HUES6 (cell line): Measurements from ENCODE around the gene ROR1.

ENCODE experiments used
- H3K27ac ChIP-seq: 2 replicates; pipeline ENCODE4 v1.7.0; 2013; ENCODE audit warnings: low read depth, mild to moderate bottlenecking, low read length, inconsistent platforms
- H3K27me3 ChIP-seq: 2 replicates; pipeline ENCODE4 v1.6.1; 2013; ENCODE audit warnings: low read length; ENCODE audit not compliant: control insufficient read depth, insufficient read depth
- H3K36me3 ChIP-seq: 2 replicates; pipeline ENCODE4 v1.6.1; 2013; ENCODE audit warnings: low read length; ENCODE audit not compliant: control insufficient read depth, insufficient read depth
- H3K4me1 ChIP-seq: 2 replicates; pipeline ENCODE4 v1.6.1; 2013; ENCODE audit warnings: low read length; ENCODE audit not compliant: control insufficient read depth, insufficient read depth
- H3K4me3 ChIP-seq: 2 replicates; pipeline ENCODE4 v1.5.1; 2013; ENCODE audit warnings: low read depth, low read length
- H3K9ac ChIP-seq: one replicate; pipeline ENCODE4 v1.6.1; 2013; ENCODE audit warnings: mild to moderate bottlenecking, low read length
- H3K9me3 ChIP-seq: 2 replicates; pipeline ENCODE4 v1.6.1; 2013; ENCODE audit warnings: low read depth, low read length; ENCODE audit not compliant: control insufficient read depth, insufficient read depth

The ROR1 gene

DNA sequence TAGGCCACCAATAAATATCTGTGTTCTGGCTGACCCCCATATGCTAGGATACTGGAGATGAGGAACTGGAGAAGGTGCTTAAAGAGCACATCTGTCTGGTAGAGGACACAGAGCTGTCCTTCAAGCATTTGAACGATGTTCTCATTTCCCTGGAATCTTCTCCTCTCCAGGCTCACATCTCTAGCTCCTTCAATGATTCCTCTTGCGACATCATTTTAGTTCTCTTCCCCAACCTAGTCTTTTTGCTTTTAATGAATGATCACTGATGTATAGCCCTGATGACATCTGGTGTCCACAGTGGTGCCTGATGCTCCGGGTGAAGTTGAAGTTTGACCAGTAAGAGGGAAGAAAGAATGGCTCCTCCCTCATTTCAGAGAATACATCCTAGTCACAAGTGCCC is 348.8 kb downstream of the ROR1 start:
- Histone ChIP-seq H3K9ac (no peak overlapping the region), H3K27me3 (no peaks in the 10 kb centered on the region), H3K4me1 (no peaks in the 10 kb centered on the region), H3K36me3 (no peaks in the 10 kb centered on the region), H3K9me3 (no peaks in the 10 kb centered on the region), H3K4me3 (no peak overlapping the region), H3K27ac (no peak overlapping the region)

DNA sequence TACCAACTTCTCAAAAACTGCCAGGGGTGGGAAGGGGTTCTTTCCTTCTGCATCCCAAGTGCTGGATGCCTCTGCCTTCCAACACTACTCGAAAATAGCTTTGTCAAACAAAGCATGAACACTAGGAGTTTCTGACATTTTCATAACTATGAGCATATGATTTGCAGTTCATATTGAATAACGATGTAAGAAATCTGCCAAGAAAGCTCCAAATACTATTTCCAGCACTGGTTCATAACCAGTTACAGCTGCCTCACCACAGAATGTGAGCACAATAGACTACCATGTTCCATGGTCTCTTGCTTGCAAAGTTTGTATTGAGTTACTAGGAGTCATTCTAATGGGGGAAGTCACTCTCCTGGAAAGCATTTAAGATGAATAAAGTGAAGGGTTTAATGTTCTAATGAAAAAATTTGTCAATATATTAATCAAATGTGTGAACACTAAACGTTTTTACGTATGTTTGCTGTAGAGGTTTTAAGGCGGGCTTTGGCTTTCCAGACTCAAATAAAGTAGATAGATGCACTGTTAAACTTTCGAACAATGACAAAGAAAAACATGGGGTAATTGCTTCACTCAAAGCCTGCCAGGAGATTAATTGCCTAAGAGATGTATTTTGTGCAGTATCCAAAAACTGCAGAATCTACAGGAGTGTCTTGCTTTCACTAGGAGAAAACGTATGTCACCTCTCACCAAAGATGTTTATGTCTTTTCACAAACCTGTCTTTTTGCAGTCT is 351.1 kb downstream of the ROR1 start:
- no peak overlapping the region for H3K27ac ChIP-seq
- no peaks in the 10 kb centered on the region for H3K27me3 ChIP-seq
- no peak overlapping the region for H3K4me3 ChIP-seq
- no peaks in the 10 kb centered on the region for H3K36me3 ChIP-seq
- no peak overlapping the region for H3K9ac ChIP-seq
- no peaks in the 10 kb centered on the region for H3K4me1 ChIP-seq
- H3K9me3 ChIP-seq: no peaks in the 10 kb centered on the region

DNA sequence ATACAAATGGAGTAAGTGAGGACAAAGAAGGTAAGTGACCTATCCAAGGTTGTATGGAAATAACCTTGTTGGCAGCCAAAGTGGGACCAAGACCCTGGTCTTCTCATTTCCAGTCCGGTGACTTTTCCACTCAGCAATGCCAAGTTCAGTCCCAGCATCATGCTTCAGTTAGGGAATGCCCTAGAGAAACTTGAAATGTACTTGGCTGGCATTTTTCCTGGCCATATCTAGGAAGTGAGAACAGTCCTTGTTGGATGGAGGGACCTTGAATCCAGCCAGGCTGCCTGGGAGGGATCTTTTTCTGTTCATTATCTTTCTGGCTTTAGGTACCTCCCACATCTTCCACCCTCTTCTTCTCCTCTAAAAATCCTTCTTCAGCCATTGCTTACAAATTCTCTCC is 352.8 kb downstream of the ROR1 start:
- Histone ChIP-seq H3K4me1 (peaks cover 12% of the 10 kb centered on the region; the same call in 1 of the 2 replicates), H3K36me3 (no peaks in the 10 kb centered on the region), H3K4me3 (no peak overlapping the region)

DNA sequence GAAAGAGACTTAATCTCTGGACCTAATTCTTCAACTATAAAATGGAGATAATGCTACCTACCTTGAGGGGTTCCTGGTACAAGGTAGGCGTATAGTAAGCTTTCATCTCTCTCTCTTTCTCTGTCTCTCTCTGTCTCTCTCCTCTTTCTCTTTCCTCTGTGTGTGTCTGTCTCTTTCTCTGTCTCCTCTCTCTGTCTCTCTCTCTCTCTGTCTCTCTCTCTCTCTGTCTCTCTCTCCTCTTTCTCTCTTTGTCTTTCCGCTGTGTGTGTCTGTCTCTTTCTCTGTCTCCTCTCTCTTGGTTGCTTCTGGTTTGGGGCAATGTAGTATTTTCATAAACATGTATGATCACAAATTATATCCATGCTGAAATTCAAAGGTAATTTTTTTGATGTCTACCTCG is 353.5 kb downstream of the ROR1 start:
- H3K27me3 ChIP-seq: no peaks in the 10 kb centered on the region
- peaks cover 12% of the 10 kb centered on the region; the same call in 1 of the 2 replicates for H3K4me1 ChIP-seq
- no peak overlapping the region for H3K27ac ChIP-seq
- H3K9ac ChIP-seq: no peak overlapping the region
- H3K36me3 ChIP-seq: no peaks in the 10 kb centered on the region
- H3K4me3 ChIP-seq: no peak overlapping the region
- H3K9me3 ChIP-seq: no peaks in the 10 kb centered on the region

More for the DNA sequence above, 352.8 kb downstream of the ROR1 start:
- no peaks in the 10 kb centered on the region for H3K9me3 ChIP-seq
- H3K27ac ChIP-seq: no peak overlapping the region
- no peak overlapping the region for H3K9ac ChIP-seq
- no peaks in the 10 kb centered on the region for H3K27me3 ChIP-seq

DNA sequence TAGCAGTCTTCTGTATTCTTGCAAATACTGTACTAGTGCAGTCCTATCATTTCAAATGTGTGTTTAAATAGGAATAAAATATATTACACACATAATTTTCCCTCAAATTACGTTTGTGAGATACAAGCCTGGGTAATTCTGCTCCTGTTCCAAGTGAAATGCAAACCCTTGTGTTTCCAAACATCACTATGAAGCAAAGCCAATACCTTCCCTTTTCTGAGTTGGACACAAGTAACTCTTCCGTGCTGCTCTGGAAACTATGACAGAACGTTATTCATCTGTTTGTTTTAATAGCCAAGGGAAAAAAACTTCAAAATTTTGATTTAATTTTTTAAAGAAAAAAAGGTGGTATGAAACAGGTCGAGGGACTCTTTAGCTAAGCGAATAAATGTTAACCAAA is 355.9 kb downstream of the ROR1 start:
- H3K27ac ChIP-seq: no peak overlapping the region
- H3K4me1 ChIP-seq: peaks cover 12% of the 10 kb centered on the region; the same call in 1 of the 2 replicates
- H3K4me3 ChIP-seq: no peak overlapping the region
- H3K9me3 ChIP-seq: no peaks in the 10 kb centered on the region
- no peaks in the 10 kb centered on the region for H3K27me3 ChIP-seq
- no peak overlapping the region for H3K9ac ChIP-seq
- no peaks in the 10 kb centered on the region for H3K36me3 ChIP-seq

DNA sequence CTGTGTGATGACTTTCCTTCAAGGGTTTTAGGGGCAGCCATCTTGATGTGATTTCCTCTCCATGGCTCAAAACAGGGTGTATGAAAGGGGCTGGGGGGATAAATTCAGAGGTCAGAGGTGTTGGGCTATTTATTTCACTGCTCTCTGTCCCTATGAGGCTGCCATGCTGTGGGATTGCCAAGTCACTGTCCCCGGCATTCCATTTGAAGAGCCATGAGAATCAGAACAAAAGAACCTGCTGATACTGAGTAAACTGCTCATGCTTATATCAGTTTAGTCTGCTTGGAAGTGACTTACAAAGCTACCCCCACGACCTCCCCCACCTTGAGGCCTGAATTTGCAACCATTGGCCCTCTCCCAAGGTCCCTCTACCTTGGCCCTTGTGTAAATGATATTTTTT is 357.3 kb downstream of the ROR1 start:
- Histone ChIP-seq H3K9me3 (no peaks in the 10 kb centered on the region), H3K36me3 (no peaks in the 10 kb centered on the region), H3K27ac (no peak overlapping the region), H3K27me3 (no peaks in the 10 kb centered on the region), H3K9ac (no peak overlapping the region), H3K4me1 (peaks cover 12% of the 10 kb centered on the region; the same call in 1 of the 2 replicates), H3K4me3 (no peak overlapping the region)

DNA sequence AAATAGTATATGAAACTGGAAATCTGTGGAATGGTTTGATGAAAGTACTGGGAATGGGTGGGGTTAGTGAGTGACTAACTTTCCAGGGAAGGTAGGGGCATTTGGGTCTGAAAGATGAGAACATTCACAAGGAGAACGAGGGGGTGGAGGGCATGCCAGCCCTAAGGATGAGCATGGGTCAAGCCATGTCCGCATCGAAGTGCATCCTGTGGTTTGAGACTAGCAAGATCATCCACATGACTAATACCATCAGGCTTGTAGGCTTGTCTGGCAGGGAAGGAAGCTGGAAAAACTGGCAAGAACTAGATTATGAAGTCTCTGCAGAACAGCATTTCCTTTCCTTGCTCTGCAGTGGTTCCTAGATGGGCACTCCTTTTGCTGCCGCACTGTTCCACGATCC is 359.2 kb downstream of the ROR1 start:
- Histone ChIP-seq H3K4me3 (no peak overlapping the region), H3K4me1 (peaks cover 14% of the 10 kb centered on the region; the same call in 1 of the 2 replicates), H3K27me3 (no peaks in the 10 kb centered on the region), H3K27ac (no peak overlapping the region), H3K36me3 (peaks cover 5% of the 10 kb centered on the region; the same call in 1 of the 2 replicates), H3K9me3 (no peaks in the 10 kb centered on the region), H3K9ac (no peak overlapping the region)

DNA sequence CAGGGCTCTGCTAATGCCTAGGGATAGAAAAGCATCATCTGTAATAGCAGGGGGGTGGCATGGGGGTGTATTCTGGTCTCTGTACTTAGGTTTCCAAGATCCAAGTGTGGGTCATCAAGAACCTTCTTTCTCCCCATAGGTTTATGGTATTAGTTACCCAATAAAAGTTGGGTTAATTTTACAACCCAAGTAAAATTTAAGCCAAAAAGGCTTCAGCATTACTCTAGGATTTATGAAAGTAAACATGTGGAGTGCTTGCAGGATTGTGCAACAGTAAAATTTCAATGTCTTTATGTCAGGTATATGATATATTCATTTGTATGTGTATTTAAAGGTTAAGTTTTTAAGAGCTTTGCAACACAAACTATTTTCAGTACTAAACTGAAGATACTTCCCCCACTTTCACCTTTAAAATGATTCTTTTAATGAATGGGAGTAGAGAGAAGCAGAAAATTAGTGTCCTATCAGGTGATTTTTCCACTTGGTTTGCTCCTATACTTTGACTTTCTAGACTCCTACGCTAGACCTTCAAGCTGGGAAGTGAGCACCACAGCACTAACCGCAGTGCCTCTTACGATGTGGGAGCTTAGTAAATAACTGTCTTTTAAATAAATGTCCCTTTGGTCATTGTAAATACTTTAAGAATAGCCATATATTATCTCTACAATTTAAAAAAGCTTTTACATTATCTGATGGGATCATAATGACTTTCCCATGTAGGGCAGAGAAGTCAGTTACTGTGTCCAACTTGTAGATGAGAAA is 361.8 kb downstream of the ROR1 start:
- no peaks in the 10 kb centered on the region for H3K27me3 ChIP-seq
- peaks cover 26% of the 10 kb centered on the region for H3K36me3 ChIP-seq
- H3K27ac ChIP-seq: no peak overlapping the region
- no peak overlapping the region for H3K4me3 ChIP-seq
- no peak overlapping the region for H3K9ac ChIP-seq
- peaks cover 11% of the 10 kb centered on the region; the same call in 1 of the 2 replicates for H3K4me1 ChIP-seq
- H3K9me3 ChIP-seq: no peaks in the 10 kb centered on the region

DNA sequence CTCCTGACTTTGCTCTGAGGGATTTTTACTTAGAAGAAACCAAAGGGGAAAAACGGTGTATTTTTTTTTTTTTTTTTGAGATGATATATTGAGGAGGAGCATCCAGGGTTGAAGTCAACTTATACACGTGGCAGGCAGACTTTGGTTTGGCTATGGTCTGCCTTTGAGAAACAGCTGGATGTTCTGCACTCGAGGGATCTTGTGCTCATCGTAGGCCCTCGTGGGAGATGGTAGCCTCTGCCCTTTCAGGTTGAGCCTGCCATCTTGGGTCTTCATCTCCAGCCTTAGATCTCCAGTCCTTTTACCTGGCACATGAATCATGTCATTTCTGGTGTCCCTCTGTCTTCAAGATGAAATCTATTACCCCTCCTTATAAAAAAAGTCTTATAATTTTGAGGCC is 362.5 kb downstream of the ROR1 start:
- Histone ChIP-seq H3K27ac (no peak overlapping the region), H3K4me3 (no peak overlapping the region), H3K9me3 (no peaks in the 10 kb centered on the region), H3K9ac (no peak overlapping the region), H3K36me3 (peaks cover 32% of the 10 kb centered on the region), H3K27me3 (no peaks in the 10 kb centered on the region), H3K4me1 (peaks cover 4% of the 10 kb centered on the region; the same call in 1 of the 2 replicates)

DNA sequence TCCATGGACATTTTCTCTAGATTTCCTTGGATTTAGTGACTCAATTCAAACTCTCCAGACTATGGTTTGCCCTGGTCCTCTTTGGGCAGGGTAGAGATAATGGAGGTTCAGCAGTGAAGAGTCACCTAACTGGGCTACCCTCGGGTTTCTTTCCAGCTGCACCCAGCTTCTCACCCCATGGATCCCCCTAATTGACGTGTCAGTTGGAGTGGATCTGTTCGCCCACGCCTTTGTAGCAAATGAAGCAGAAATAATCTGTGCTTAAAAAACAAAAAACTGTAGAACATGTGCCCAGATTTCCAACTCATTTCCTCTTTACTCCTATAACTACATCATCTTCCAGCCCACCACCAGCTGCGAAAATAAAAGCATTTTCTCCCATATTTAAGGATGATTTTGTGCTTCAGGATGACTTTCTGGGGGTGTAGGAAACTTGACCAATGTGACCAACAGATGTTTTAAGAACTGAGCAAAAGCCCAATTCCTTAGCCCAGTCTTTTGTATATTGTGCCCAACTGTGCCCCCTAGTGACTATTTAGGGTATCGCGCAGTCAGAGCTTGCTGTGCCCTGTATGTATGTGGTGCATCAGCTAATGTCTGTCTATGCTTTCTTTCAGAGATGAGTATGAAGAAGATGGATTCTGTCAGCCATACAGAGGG is 363.1 kb downstream of the ROR1 start:
- H3K9ac ChIP-seq: no peak overlapping the region
- H3K9me3 ChIP-seq: no peaks in the 10 kb centered on the region
- peaks cover 37% of the 10 kb centered on the region for H3K36me3 ChIP-seq
- no peaks in the 10 kb centered on the region for H3K27me3 ChIP-seq
- H3K4me1 ChIP-seq: peaks cover 4% of the 10 kb centered on the region; the same call in 1 of the 2 replicates
- no peak overlapping the region for H3K4me3 ChIP-seq
- H3K27ac ChIP-seq: no peak overlapping the region

DNA sequence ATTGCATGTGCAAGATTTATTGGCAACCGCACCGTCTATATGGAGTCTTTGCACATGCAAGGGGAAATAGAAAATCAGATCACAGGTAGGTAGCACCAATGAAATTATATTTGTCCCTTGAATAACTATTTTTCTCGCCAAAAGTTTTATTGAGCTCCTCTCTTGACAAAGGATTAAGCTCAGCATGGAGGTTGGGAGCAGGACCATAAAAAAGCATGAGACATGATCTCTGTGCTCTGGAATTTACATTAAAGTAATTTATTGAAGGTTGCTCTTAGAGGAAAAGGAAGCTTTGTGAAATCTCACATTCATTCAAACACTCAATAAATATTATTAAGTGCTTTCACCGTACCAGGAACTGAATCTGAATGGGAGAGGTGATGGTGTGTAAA is 363.6 kb downstream of the ROR1 start:
- Histone ChIP-seq H3K36me3 (peaks cover 42% of the 10 kb centered on the region), H3K9ac (no peak overlapping the region), H3K4me1 (peaks cover 4% of the 10 kb centered on the region; the same call in 1 of the 2 replicates), H3K9me3 (no peaks in the 10 kb centered on the region), H3K27ac (no peak overlapping the region), H3K27me3 (no peaks in the 10 kb centered on the region), H3K4me3 (no peak overlapping the region)
